ENCODE measurements around the gene NPBWR2. TPM values are rescaled to one million over a fixed set of nuclear protein-coding genes. Genes with fewer than 3 reads are reported as not detected.

The NPBWR2 gene
- total and polyA plus RNA-seq, 4 donors: not detected

DNA sequence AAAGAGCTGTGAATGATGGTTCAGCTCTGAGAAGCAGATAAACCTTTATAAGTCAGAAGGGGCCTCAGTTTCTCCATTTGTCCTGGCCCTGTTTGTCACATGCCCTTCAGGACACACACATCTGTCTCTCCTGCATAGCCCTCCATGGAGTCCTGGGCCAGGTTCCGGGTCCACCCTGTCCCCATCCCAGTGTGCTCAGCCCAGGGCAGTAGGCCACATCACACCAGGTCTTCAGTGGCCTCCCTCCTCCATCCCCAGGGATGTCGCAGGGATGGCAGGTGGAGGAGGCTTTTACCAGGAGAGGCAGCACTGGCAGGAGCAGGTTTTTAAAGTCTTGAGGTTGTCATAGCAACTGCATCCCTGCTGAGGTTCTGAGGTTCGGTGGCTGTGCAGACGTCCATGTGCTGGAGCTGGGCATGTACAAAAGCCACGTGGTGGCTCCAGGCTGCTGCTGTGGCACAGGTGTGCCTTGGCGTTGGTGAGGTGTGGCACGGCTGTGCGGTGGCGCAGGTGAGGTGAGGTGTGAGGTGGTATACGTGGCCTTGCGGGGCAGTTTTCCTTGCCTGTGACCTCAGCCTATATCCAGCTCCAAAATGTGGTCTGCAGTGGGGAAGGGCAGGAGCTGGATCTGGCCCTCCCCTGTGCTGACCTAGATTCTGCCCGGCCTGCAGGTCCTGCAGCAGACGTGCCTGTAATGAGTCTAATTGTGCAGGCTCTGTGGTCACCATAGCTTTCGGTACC lies 8.0 kb upstream of the NPBWR2 start:
- DNase-seq (ENCODE audit: low spot score): no peak
- 82% methylated on average over 14 of the region's 14 CpGs for WGBS
- TF ChIP-seq YY1 (IDR thresholded peaks at IDR 0.05) (no peak), EGR1 (IDR thresholded peaks at IDR 0.05; ENCODE audit: low read depth in 2 of 2) (no peak), FOXA1 (IDR thresholded peaks at IDR 0.05) (no peak), ATF3 (IDR thresholded peaks at IDR 0.05) (no peak), TAF1 (conservative IDR thresholded peaks at IDR 0.05) (no peak), NR2F2 (IDR thresholded peaks at IDR 0.05) (no peak), RXRA (IDR thresholded peaks at IDR 0.05) (no peak), HNF4G (IDR thresholded peaks at IDR 0.05) (no peak)
- H3K27ac ChIP-seq (ENCODE audit: low read depth in 1 of 2, low read length in 2 of 2): no peak overlapping the region
- H3K9ac ChIP-seq (ENCODE audit: low read depth in 1 of 2, low read length in 2 of 2): no peak overlapping the region
- no peaks in the 10 kb centered on the region for H3K9me3 ChIP-seq (ENCODE audit: control insufficient read depth in 4 of 4, low read length in 3 of 4)
- H3K27me3 ChIP-seq (ENCODE audit: control insufficient read depth in 4 of 4, insufficient read depth in 4 of 4, low read length in 3 of 4): no peaks in the 10 kb centered on the region
- H3K4me3 ChIP-seq (ENCODE audit: low read depth in 1 of 3, low read length in 3 of 3): no peak overlapping the region
- H3K36me3 ChIP-seq (ENCODE audit: control insufficient read depth in 4 of 4, insufficient read depth in 3 of 4, low read depth in 1 of 4, low read length in 3 of 4): no peaks in the 10 kb centered on the region
- peaks cover 0 to 3% (median under 1%) of the 10 kb centered on the region in 4 donors for H3K4me1 ChIP-seq (ENCODE audit: control insufficient read depth in 4 of 4, insufficient read depth in 4 of 4, low read length in 3 of 4)

GRCh38 chr20:64114356-64114971 lies 7.1 kb upstream of the NPBWR2 start:
- Histone ChIP-seq H3K36me3 (ENCODE audit: control insufficient read depth in 4 of 4, insufficient read depth in 3 of 4, low read depth in 1 of 4, low read length in 3 of 4) (no peaks in the 10 kb centered on the region), H3K4me1 (ENCODE audit: control insufficient read depth in 4 of 4, insufficient read depth in 4 of 4, low read length in 3 of 4) (no peaks in the 10 kb centered on the region), H3K27ac (ENCODE audit: low read depth in 1 of 2, low read length in 2 of 2) (no peak overlapping the region), H3K9ac (ENCODE audit: low read depth in 1 of 2, low read length in 2 of 2) (no peak overlapping the region), H3K9me3 (ENCODE audit: control insufficient read depth in 4 of 4, low read length in 3 of 4) (no peaks in the 10 kb centered on the region), H3K27me3 (ENCODE audit: control insufficient read depth in 4 of 4, insufficient read depth in 4 of 4, low read length in 3 of 4) (no peaks in the 10 kb centered on the region), H3K4me3 (ENCODE audit: low read depth in 1 of 3, low read length in 3 of 3) (no peak overlapping the region)
- 81% methylated on average over 14 of the region's 14 CpGs for WGBS
- no peak for DNase-seq (ENCODE audit: low spot score)
- no peak for TF ChIP-seq NR2F2 (IDR thresholded peaks at IDR 0.05)
- no peak for TF ChIP-seq HNF4G (IDR thresholded peaks at IDR 0.05)
- no peak for TF ChIP-seq SP1 (IDR thresholded peaks at IDR 0.05)
- TF ChIP-seq JUND (IDR thresholded peaks at IDR 0.05): no peak
- TF ChIP-seq, protein P1, sequence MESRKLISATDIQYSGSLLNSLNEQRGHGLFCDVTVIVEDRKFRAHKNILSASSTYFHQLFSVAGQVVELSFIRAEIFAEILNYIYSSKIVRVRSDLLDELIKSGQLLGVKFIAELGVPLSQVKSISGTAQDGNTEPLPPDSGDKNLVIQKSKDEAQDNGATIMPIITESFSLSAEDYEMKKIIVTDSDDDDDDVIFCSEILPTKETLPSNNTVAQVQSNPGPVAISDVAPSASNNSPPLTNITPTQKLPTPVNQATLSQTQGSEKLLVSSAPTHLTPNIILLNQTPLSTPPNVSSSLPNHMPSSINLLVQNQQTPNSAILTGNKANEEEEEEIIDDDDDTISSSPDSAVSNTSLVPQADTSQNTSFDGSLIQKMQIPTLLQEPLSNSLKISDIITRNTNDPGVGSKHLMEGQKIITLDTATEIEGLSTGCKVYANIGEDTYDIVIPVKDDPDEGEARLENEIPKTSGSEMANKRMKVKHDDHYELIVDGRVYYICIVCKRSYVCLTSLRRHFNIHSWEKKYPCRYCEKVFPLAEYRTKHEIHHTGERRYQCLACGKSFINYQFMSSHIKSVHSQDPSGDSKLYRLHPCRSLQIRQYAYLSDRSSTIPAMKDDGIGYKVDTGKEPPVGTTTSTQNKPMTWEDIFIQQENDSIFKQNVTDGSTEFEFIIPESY (IDR thresholded peaks at IDR 0.05): no peak
- TF ChIP-seq, protein P2, sequence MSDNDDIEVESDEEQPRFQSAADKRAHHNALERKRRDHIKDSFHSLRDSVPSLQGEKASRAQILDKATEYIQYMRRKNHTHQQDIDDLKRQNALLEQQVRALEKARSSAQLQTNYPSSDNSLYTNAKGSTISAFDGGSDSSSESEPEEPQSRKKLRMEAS (IDR thresholded peaks at IDR 0.05): no peak
- TF ChIP-seq EGR1 (IDR thresholded peaks at IDR 0.05; ENCODE audit: low read depth in 2 of 2): no peak
- TF ChIP-seq, protein P3, sequence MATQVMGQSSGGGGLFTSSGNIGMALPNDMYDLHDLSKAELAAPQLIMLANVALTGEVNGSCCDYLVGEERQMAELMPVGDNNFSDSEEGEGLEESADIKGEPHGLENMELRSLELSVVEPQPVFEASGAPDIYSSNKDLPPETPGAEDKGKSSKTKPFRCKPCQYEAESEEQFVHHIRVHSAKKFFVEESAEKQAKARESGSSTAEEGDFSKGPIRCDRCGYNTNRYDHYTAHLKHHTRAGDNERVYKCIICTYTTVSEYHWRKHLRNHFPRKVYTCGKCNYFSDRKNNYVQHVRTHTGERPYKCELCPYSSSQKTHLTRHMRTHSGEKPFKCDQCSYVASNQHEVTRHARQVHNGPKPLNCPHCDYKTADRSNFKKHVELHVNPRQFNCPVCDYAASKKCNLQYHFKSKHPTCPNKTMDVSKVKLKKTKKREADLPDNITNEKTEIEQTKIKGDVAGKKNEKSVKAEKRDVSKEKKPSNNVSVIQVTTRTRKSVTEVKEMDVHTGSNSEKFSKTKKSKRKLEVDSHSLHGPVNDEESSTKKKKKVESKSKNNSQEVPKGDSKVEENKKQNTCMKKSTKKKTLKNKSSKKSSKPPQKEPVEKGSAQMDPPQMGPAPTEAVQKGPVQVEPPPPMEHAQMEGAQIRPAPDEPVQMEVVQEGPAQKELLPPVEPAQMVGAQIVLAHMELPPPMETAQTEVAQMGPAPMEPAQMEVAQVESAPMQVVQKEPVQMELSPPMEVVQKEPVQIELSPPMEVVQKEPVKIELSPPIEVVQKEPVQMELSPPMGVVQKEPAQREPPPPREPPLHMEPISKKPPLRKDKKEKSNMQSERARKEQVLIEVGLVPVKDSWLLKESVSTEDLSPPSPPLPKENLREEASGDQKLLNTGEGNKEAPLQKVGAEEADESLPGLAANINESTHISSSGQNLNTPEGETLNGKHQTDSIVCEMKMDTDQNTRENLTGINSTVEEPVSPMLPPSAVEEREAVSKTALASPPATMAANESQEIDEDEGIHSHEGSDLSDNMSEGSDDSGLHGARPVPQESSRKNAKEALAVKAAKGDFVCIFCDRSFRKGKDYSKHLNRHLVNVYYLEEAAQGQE (IDR thresholded peaks at IDR 0.05): no peak
- no peak for TF ChIP-seq GABPA (IDR thresholded peaks at IDR 0.05 in 1 of 2, conservative IDR thresholded peaks at IDR 0.05 in 1 of 2)
- TF ChIP-seq RXRA (IDR thresholded peaks at IDR 0.05): no peak
- TF ChIP-seq HNF4A (conservative IDR thresholded peaks at IDR 0.05): no peak
- no peak for TF ChIP-seq FOXA2 (IDR thresholded peaks at IDR 0.05)
- TF ChIP-seq, protein P4, sequence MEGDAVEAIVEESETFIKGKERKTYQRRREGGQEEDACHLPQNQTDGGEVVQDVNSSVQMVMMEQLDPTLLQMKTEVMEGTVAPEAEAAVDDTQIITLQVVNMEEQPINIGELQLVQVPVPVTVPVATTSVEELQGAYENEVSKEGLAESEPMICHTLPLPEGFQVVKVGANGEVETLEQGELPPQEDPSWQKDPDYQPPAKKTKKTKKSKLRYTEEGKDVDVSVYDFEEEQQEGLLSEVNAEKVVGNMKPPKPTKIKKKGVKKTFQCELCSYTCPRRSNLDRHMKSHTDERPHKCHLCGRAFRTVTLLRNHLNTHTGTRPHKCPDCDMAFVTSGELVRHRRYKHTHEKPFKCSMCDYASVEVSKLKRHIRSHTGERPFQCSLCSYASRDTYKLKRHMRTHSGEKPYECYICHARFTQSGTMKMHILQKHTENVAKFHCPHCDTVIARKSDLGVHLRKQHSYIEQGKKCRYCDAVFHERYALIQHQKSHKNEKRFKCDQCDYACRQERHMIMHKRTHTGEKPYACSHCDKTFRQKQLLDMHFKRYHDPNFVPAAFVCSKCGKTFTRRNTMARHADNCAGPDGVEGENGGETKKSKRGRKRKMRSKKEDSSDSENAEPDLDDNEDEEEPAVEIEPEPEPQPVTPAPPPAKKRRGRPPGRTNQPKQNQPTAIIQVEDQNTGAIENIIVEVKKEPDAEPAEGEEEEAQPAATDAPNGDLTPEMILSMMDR (IDR thresholded peaks at IDR 0.05; ENCODE audit: low read depth, low read length, missing input control): no peak
- no peak for TF ChIP-seq FOXA1 (IDR thresholded peaks at IDR 0.05)
- no peak for TF ChIP-seq TAF1 (conservative IDR thresholded peaks at IDR 0.05)
- TF ChIP-seq ATF3 (IDR thresholded peaks at IDR 0.05): no peak
- no peak for TF ChIP-seq RAD21 (IDR thresholded peaks at IDR 0.05)
- TF ChIP-seq YY1 (IDR thresholded peaks at IDR 0.05): no peak

Data from liver (tissue), 9 donors.